GOT3 (cell line): Measurements from ENCODE around the gene TAS2R14.

ENCODE experiments used
- DNase-seq: peaks from one replicate; lab custom pipeline; 2025; ENCODE audit warnings: mixed read lengths; lab: John Stamatoyannopoulos, UW

The TAS2R14 gene

DNA sequence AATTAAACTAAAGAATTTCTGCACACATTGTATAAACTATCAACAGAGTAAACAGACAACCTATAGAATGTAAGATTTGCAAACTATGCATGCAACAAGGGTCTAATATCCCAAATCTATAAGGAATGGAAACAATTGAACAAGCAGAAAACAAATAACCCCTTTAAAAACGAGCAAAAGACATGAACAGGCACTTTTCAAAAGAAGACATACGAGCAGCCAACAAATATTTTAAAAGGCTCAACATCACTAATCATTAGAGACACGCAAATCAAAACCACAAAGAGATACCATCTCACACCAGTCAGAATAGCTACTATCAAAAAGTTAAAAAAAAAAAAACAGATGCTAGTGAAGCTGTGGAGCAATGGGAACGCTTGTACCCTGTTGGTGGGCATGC is 34.4 kb downstream of the TAS2R14 start:
- DNase-seq: no peak

DNA sequence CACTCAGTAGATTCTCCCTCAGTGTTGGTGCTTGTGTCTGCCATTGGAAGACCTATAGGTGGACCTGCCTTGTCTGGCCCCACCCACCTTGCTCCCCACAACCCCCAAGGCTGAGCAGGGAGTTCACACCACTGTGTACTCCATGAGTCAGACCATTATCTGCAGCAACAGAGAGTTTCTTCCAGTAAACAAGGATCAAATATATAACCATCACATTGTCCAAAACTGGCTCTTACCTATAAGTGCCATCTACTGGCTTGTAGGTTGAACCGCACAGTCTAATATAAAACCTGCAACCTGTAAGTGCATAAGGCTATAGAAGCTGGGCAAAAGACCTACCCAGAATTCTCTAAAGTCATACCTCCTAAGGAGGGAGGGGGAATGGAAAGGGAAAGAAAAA is 37.6 kb downstream of the TAS2R14 start:
- no peak for DNase-seq

DNA sequence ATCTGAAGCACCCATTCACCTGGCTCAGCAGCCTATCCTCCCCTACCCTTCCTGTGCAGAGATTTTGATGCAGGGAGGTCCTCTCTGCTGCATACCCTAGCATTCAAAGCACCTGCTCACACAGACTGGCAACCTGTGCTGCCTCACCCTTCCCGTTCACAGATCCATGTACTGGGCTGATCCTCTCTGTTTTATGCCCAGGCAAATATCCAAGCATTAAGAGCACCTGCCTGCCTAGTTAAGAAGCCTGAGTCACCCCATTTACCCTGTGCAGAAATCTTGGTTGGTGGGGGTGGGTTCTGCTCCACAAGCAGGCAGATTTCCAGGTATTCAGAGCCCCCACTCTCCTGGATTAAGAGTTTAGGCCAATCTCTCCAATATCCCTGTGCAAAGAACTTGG is 38.1 kb downstream of the TAS2R14 start:
- no peak for DNase-seq

DNA sequence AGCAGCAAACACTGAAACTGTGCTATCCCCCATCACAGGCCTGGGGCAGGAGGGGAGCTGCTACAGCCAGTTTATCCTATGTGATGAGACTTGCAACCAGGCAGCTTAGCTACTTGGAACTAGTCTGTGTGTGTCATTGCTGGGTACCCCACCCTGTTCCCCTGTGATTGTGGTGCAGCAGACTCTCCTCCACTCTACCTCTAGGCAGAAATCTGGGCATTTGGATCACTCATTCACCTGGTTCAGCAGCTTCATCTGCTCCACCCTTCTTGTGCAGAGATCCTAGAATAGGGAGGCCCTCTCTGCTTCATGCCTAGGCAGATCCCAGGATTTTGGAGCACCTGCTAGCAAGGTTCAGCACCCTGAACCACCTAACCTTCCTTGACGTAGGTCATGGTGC is 38.5 kb downstream of the TAS2R14 start:
- DNase-seq: no peak

DNA sequence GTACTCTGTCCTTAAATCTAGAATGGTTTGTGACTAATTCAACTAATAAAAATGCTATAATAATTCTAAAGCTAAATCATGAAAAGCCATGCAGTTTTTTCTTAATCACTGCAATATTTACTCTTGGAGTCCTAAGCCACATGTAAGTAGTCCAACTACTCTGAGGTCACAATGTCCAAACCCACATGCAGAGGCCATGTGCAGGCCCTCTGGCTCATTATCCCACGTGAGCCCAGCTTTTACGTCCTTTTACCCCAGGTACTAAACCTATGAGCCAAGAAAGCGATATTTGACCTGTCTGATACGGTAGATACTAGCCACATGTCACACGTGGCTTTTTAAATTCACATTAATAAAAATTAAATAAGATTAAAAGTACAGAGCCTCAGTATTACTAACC is 42.2 kb downstream of the TAS2R14 start:
- DNase-seq: no peak

DNA sequence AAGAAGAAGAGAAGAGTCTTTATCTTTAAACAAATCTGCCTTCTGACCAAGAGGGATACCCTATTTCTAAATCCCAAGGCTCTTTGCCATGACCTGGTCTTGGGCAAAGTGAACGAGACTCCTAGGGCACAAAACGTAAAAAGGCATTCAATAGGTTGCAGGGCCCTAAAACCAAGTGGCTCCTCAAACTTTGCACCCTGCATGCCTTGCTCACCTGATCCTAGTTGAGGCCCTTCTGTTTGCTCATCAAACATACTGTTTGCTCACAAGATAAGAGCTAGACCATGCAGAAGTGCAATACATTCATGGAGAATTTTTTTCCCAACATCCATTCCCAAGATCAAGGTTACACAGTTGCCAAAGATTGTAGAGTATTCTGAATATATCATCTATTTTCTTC is 47.1 kb downstream of the TAS2R14 start:
- no peak for DNase-seq

DNA sequence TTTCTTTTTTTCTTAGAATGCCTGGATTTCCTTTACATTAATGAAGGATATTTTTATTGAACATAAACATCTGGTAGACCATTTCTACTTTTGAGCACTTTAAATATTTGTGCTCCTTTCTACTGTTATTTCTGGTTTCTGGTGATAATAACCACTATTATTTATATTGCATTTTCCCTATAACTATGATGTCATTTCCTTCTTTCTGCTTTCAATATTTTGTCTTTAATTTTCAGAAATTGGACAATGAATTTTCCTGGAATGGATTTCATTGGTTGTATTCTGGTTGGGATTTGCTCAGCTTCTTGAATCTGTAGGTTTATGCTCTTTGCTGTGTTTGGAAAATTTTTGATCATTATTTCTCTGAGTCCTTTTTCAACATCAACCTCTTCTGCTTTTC is 49.8 kb downstream of the TAS2R14 start:
- no peak for DNase-seq
